Measurements from ENCODE around the gene TMOD3.

- TF ChIP-seq CTCF (IDR thresholded peaks at IDR 0.05) (no peak), POLR2A (IDR thresholded peaks at IDR 0.05) (no peak)
These were observed 95.0 kb downstream of the TMOD3 start for GRCh38 chr15:51924156-51925068.

Measured in body of pancreas (tissue), 4 donors.